CD14-positive monocyte (primary cell): ENCODE results near the gene MAP3K6. TPM values are rescaled to one million over a fixed set of nuclear protein-coding genes. Genes with fewer than 3 reads are reported as not detected.

Source experiments
- DNase-seq, 3 donors: peaks; one replicate each; pipeline ENCODE4 v3.0.0-alpha.2; 2011 to 2022
- H2AFZ ChIP-seq: 2 replicates; pipeline ENCODE4 v1.6.0; 2012; ENCODE audit warnings: mild to moderate bottlenecking, low read depth, low read length, inconsistent platforms; ENCODE audit not compliant: insufficient read depth, poor library complexity, severe bottlenecking
- H3K27ac ChIP-seq, 2 donors: 1 replicate in 1 of 2; 2 replicates in 1 of 2; pipeline ENCODE4 v1.5.1; 2012 to 2013; ENCODE audit warnings: low read length in 2 of 2, control low read depth in 1 of 2, inconsistent platforms in 1 of 2, low read depth in 1 of 2, mild to moderate bottlenecking in 1 of 2
- H3K27me3 ChIP-seq, 2 donors: one replicate each; pipeline versions ENCODE4 v1.6.0 to v1.6.1; 2011 to 2013; ENCODE audit warnings: low read length in 2 of 2; ENCODE audit not compliant: control insufficient read depth in 2 of 2, insufficient read depth in 2 of 2
- H3K36me3 ChIP-seq, 2 donors: replicated peaks in 1 of 2; 1 replicate in 1 of 2; 2 replicates in 1 of 2; pipeline versions ENCODE4 v1.5.1 to v1.6.1; 2012 to 2013; ENCODE audit warnings: low read length in 2 of 2, control low read depth in 1 of 2, inconsistent platforms in 1 of 2, mild to moderate bottlenecking in 1 of 2; ENCODE audit not compliant: insufficient read depth in 2 of 2, control insufficient read depth in 1 of 2
- H3K4me1 ChIP-seq, 2 donors: 1 replicate in 1 of 2; 2 replicates in 1 of 2; pipeline versions ENCODE4 v1.5.1 to v1.6.1; 2012 to 2013; ENCODE audit warnings: low read length in 2 of 2, control low read depth in 1 of 2, inconsistent platforms in 1 of 2, mild to moderate bottlenecking in 1 of 2, moderate library complexity in 1 of 2; ENCODE audit not compliant: insufficient read depth in 2 of 2, control insufficient read depth in 1 of 2
- H3K4me2 ChIP-seq: replicated peaks from 2 replicates; pipeline ENCODE3; 2012; ENCODE audit warnings: low read length, moderate library complexity, mild to moderate bottlenecking; ENCODE audit not compliant: poor library complexity, severe bottlenecking; ENCODE audit errors: extremely low read depth
- H3K4me3 ChIP-seq, 3 experiments: fragments of 200-600 bp in 1 of 3; sonication (generic) in 1 of 3; replicated peaks in 1 of 3; 1 replicate in 2 of 3; 2 replicates in 1 of 3; pipeline ENCODE4 v1.5.1; 2011 to 2013; ENCODE audit warnings: low read length in 3 of 3, mild to moderate bottlenecking in 3 of 3, control low read depth in 2 of 3, low read depth in 2 of 3, inconsistent platforms in 1 of 3, moderate library complexity in 1 of 3
- H3K79me2 ChIP-seq: 2 replicates; pipeline ENCODE4 v1.6.0; 2012; ENCODE audit warnings: mild to moderate bottlenecking, control low read depth, inconsistent platforms, low read length, moderate library complexity; ENCODE audit not compliant: insufficient read depth
- H3K9ac ChIP-seq: 2 replicates; pipeline ENCODE4 v1.6.0; 2017; ENCODE audit warnings: low read length, mild to moderate bottlenecking; ENCODE audit not compliant: insufficient read depth, poor library complexity, severe bottlenecking
- H3K9me3 ChIP-seq, 2 donors: replicated peaks in 1 of 2; 1 replicate in 1 of 2; 2 replicates in 1 of 2; pipeline versions ENCODE4 v1.5.1 to v1.6.1; 2012 to 2013; ENCODE audit warnings: low read length in 2 of 2, control low read depth in 1 of 2; ENCODE audit not compliant: control insufficient read depth in 1 of 2, insufficient read depth in 1 of 2
- H4K20me1 ChIP-seq: 2 replicates; pipeline ENCODE4 v1.6.0; 2012; ENCODE audit warnings: mild to moderate bottlenecking, low read length, control low read depth, moderate library complexity; ENCODE audit not compliant: insufficient read depth
- H3K27ac Mint-ChIP-seq, 7 donors: one replicate each; pipeline ENCODE4 v1.8.0; 2020; ENCODE audit warnings: mild to moderate bottlenecking in 7 of 7, mixed read lengths in 7 of 7, moderate library complexity in 6 of 7, inconsistent platforms in 2 of 7
- H3K27me3 Mint-ChIP-seq, 3 donors: one replicate each; pipeline ENCODE4 v1.8.0; 2021 to 2022; ENCODE audit warnings: low read depth in 3 of 3, mild to moderate bottlenecking in 3 of 3, mixed read lengths in 3 of 3, moderate library complexity in 3 of 3, inconsistent platforms in 1 of 3
- H3K36me3 Mint-ChIP-seq, 2 donors: one replicate each; pipeline ENCODE4 v1.8.0; 2020; ENCODE audit warnings: mixed read lengths in 2 of 2, inconsistent platforms in 1 of 2, mild to moderate bottlenecking in 1 of 2
- H3K4me1 Mint-ChIP-seq: one replicate; pipeline ENCODE4 v1.8.0; 2020; ENCODE audit warnings: mild to moderate bottlenecking, mixed read lengths
- H3K4me3 Mint-ChIP-seq, 2 donors: one replicate each; pipeline ENCODE4 v1.8.0; 2020; ENCODE audit warnings: mild to moderate bottlenecking in 2 of 2, mixed read lengths in 2 of 2, moderate library complexity in 1 of 2
- H3K9me3 Mint-ChIP-seq, 7 donors: one replicate each; pipeline ENCODE4 v1.8.0; 2020 to 2022; ENCODE audit warnings: mixed read lengths in 7 of 7, mild to moderate bottlenecking in 6 of 7, moderate library complexity in 6 of 7, inconsistent platforms in 2 of 7
- CTCF ChIP-seq: fragments of 200-600 bp; IDR thresholded peaks from one replicate; pipeline ENCODE4 v1.8.0; 2022; ENCODE audit warnings: antibody characterized with exemption, mild to moderate bottlenecking
- WGBS: methylation state at CpG from one replicate; pipeline ENCODE4 v1.1.5; 2013; ENCODE audit warnings: missing lambda C conversion rate; ENCODE audit not compliant: insufficient coverage; 5-methylcytosine and 5-hydroxymethylcytosine counted together
- intact Hi-C, 2 donors: fragments of 100-400 bp; cut with micrococcal nuclease; formaldehyde crosslinking; loops; one replicate each; pipeline versions ENCODE4 v1.15.0 to v1.15.1; 2023
- polyA plus RNA-seq, 3 donors: library from polyadenylated mRNA; depleted of rRNA in 1 of 3; unstranded in 2 of 3; stranded (reverse) in 1 of 3; fragments of 300-500 nt in 2 of 3; fragments of >200 nt in 1 of 3; fragmentation: Illumina TruSeq in 2 of 3; gene quantifications; 1 replicate in 2 of 3; 2 replicates in 1 of 3; pipeline ENCODE4 v1.2.3, GENCODE V29; 2012 to 2021

Gene MAP3K6
- polyA plus RNA-seq, 3 donors = 3.2 to 14.8 (median 6.7) TPM

GRCh38 chr1:27395441-27396195 lies 28.9 kb upstream of the MAP3K6 start:
- Histone ChIP-seq H3K27me3 (peaks cover 0 to 17% of the 10 kb centered on the region in 2 donors), H3K79me2 (no peaks in the 10 kb centered on the region), H3K9me3 (no peaks in the 10 kb centered on the region), H3K4me3 (no peak overlapping the region), H4K20me1 (peaks cover 7% of the 10 kb centered on the region), H3K4me1 (peaks cover 16 to 18% of the 10 kb centered on the region in 2 donors), H2AFZ (no peak overlapping the region), H3K27ac (no peak overlapping the region), H3K9ac (no peak overlapping the region), H3K36me3 (no peaks in the 10 kb centered on the region), H3K4me2 (no peak overlapping the region)
- peak; percentile 95 for TF ChIP-seq CTCF
- Mint-ChIP-seq H3K27ac (peak overlapping the region in 1 of 7 donors; percentile 68), H3K9me3 (peaks cover 0 to 5% (median 0%) of the 10 kb centered on the region in 7 donors), H3K36me3 (no peaks in the 10 kb centered on the region), H3K4me1 (peaks cover 16% of the 10 kb centered on the region), H3K4me3 (no peak overlapping the region), H3K27me3 (peaks cover 13 to 25% (median 20%) of the 10 kb centered on the region in 3 donors)
- WGBS = 0% methylated on average over 6 of the region's 10 CpGs
- DNase-seq = peak; percentile 67 to 76 (median 69)
- intact Hi-C loops = loop anchor here (1.0 to 10.0 kb wide), 5 partner anchors 37 to 291 kb away; no protein-coding TSS in a partner anchor

GRCh38 chr1:27394925-27395324 lies 28.2 kb upstream of the MAP3K6 start:
- H3K9ac ChIP-seq = no peak overlapping the region
- intact Hi-C loops = loop anchor here (1.0 to 10.0 kb wide), 5 partner anchors 36 to 290 kb away; no protein-coding TSS in a partner anchor

More at GRCh38 chr1:27394925-27395324, 28.2 kb upstream of the MAP3K6 start:
- Histone ChIP-seq H3K4me3 (no peak overlapping the region), H3K27me3 (peaks cover 0 to 19% of the 10 kb centered on the region in 2 donors), H4K20me1 (peaks cover 6% of the 10 kb centered on the region), H3K36me3 (no peaks in the 10 kb centered on the region), H3K9me3 (no peaks in the 10 kb centered on the region), H3K4me2 (no peak overlapping the region), H3K4me1 (peaks cover 16 to 18% of the 10 kb centered on the region in 2 donors), H3K79me2 (no peaks in the 10 kb centered on the region), H2AFZ (no peak overlapping the region), H3K27ac (no peak overlapping the region)
- Mint-ChIP-seq H3K27ac (peak overlapping the region in 1 of 7 donors; percentile 36), H3K9me3 (peaks cover 0 to 5% (median 0%) of the 10 kb centered on the region in 7 donors), H3K36me3 (no peaks in the 10 kb centered on the region), H3K4me3 (no peak overlapping the region), H3K27me3 (peaks cover 16 to 25% (median 20%) of the 10 kb centered on the region in 3 donors), H3K4me1 (peaks cover 16% of the 10 kb centered on the region)
- DNase-seq = no peak
- WGBS = 91% methylated on average over 1 of the region's 1 CpG
- TF ChIP-seq CTCF = no peak
